A549 treated with DMSO at 1 μM for 4 hours (cell line): ENCODE data around the gene GRIP1. TPM values are rescaled to one million over a fixed set of nuclear protein-coding genes. Genes with fewer than 3 reads are reported as not detected.

ENCODE experiments used
- total RNA-seq: library from RNA; stranded (reverse); fragments of 200-300 nt; extraction: Qiagen RNA extraction; gene quantifications from 5 replicates; pipeline ENCODE4 v1.2.3, GENCODE V29; 2022; ENCODE audit warnings: low read depth

GRIP1 gene
- total RNA-seq = 2.1 to 3.3 TPM (median 2.8 TPM) in 5 replicates

GRCh38 chr12:66678338-66679275 lies at the start of gene GRIP1:
TSS of gene GRIP1 (minus strand) at chr12:66679076. CDS start at chr12:66678904, 172 bp downstream.

GRCh38 chr12:66301944-66302826 lies 376.7 kb downstream of the GRIP1 start, which contains the start of gene HELB:
TSS of gene HELB (plus strand) at chr12:66302493. CDS start at chr12:66302604, 111 bp downstream.

